ENCODE measurements around the gene KLHDC1. TPM values are rescaled to one million over a fixed set of nuclear protein-coding genes. Genes with fewer than 3 reads are reported as not detected.
"Not testable (repeated sequence)": the region's sequence is repeated elsewhere in the genome, so short reads cannot be mapped to it uniquely, and the experiment has no call there.

The KLHDC1 gene
- total RNA-seq, 4 donors from 2014 or later = 0.97 to 6.5 (median 3.2) TPM

DNA sequence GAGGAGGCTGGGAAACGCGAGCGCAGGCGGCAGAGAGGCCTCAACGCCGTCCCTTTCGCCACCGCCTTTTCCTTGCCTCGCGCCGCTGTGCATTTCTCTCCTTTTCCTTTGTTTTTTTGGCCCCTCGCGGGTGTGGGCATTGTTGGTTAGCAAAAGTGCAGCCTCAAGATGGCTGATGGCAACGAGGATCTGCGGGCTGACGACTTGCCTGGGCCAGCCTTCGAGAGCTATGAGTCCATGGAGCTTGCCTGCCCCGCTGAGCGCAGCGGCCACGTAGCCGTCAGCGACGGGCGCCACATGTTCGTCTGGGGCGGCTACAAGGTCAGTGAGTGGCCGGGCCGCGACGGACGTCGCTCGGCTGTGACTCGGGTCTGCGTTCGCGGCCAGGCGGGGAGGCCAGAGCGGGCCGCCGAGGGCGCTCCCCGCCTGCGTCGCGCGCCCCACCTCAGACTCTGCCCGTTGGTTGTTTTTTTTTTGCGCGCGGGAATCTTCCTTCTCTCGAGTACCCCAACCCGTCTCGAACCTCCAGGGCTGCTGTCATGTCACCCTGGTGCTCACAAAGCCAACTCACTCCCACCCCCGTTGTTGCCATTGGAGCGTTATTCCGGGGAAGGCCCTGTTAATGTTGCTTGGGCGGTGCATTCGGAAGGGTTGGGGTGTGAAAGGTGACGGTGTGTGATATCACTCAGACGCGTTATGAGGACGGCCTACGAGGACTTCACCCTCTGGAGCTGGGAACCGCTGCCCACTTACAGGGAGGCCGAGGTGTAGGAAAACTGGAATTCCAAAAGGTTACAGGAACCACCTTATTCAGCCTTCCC, 75.6 kb downstream of the KLHDC1 start:
- WGBS, 2 donors = 0 to 1% methylated on average over 11 to 27 of the region's 67 CpGs

GRCh38 chr14:49769171-49769570, 76.3 kb downstream of the KLHDC1 start:
- Histone ChIP-seq H3K4me3 (peak overlapping the region; percentile 80 to 99 (median 93)), H3K9me3 (no peaks in the 10 kb centered on the region), H3K4me1 (peaks cover 12 to 41% (median 19%) of the 10 kb centered on the region in 3 donors), H3K36me3 (peaks cover 0 to 25% (median 0%) of the 10 kb centered on the region in 3 donors), H3K27me3 (no peaks in the 10 kb centered on the region), H3K27ac (peak overlapping the region; percentile 94 to 100 (median 97))
- intact Hi-C loops (cut with DNase I) = loop anchor here (5.0 kb wide), 1 partner anchor 137 kb away; no protein-coding TSS in a partner anchor
- DNase-seq = no peak
- 11 to 13% methylated on average over 6 of the region's 6 CpGs for WGBS, 2 donors
- TF ChIP-seq, protein P1, sequence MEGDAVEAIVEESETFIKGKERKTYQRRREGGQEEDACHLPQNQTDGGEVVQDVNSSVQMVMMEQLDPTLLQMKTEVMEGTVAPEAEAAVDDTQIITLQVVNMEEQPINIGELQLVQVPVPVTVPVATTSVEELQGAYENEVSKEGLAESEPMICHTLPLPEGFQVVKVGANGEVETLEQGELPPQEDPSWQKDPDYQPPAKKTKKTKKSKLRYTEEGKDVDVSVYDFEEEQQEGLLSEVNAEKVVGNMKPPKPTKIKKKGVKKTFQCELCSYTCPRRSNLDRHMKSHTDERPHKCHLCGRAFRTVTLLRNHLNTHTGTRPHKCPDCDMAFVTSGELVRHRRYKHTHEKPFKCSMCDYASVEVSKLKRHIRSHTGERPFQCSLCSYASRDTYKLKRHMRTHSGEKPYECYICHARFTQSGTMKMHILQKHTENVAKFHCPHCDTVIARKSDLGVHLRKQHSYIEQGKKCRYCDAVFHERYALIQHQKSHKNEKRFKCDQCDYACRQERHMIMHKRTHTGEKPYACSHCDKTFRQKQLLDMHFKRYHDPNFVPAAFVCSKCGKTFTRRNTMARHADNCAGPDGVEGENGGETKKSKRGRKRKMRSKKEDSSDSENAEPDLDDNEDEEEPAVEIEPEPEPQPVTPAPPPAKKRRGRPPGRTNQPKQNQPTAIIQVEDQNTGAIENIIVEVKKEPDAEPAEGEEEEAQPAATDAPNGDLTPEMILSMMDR (IDR thresholded peaks at IDR 0.05) = no peak
- TF ChIP-seq POLR2A (IDR thresholded peaks at IDR 0.05) = no peak

More for the DNA sequence above, 75.6 kb downstream of the KLHDC1 start:
- peaks cover 0 to 19% (median 0%) of the 10 kb centered on the region in 3 donors for H3K36me3 ChIP-seq
- peaks cover 12 to 41% (median 19%) of the 10 kb centered on the region in 3 donors for H3K4me1 ChIP-seq
- peak; percentile 19 for DNase-seq
- TF ChIP-seq, protein P1 (IDR thresholded peaks at IDR 0.05) = no peak
- peak in 2 of 4 donors; percentile 31 to 36 for TF ChIP-seq POLR2A (IDR thresholded peaks at IDR 0.05)
- no peaks in the 10 kb centered on the region for H3K27me3 ChIP-seq
- intact Hi-C loops (cut with DNase I) = loop anchor here (5.0 kb wide), 1 partner anchor 136 kb away; no protein-coding TSS in a partner anchor
- H3K4me3 ChIP-seq = peak overlapping the region; percentile 80 to 99 (median 93)
- H3K27ac ChIP-seq = peak overlapping the region; percentile 94 to 100 (median 97)
- H3K9me3 ChIP-seq = no peaks in the 10 kb centered on the region

GRCh38 chr14:49769581-49770211, 76.8 kb downstream of the KLHDC1 start:
- WGBS, 2 donors = 35 to 64% methylated on average over 8 to 15 of the region's 15 CpGs
- intact Hi-C loops (cut with DNase I) = loop anchor here (5.0 kb wide), 1 partner anchor 137 kb away; no protein-coding TSS in a partner anchor

GRCh38 chr14:49770212-49770817, 77.4 kb downstream of the KLHDC1 start:
- Histone ChIP-seq H3K4me1 (peaks cover 12 to 41% (median 19%) of the 10 kb centered on the region in 3 donors), H3K27ac (peak overlapping the region; percentile 94 to 100 (median 97)), H3K4me3 (peak overlapping the region in 3 of 4 donors; percentile 80 to 99 (median 87)), H3K9me3 (no peaks in the 10 kb centered on the region), H3K36me3 (peaks cover 0 to 37% (median 0%) of the 10 kb centered on the region in 3 donors), H3K27me3 (no peaks in the 10 kb centered on the region)
- no peak for TF ChIP-seq POLR2A (IDR thresholded peaks at IDR 0.05)
- TF ChIP-seq, protein P1 (IDR thresholded peaks at IDR 0.05) = no peak
- WGBS, 2 donors = 51 to 69% methylated on average over 3 to 4 of the region's 4 CpGs
- no peak for DNase-seq
- intact Hi-C loops (cut with DNase I) = no loop called here

More at GRCh38 chr14:49769581-49770211, 76.8 kb downstream of the KLHDC1 start:
- Histone ChIP-seq H3K27me3 (no peaks in the 10 kb centered on the region), H3K9me3 (no peaks in the 10 kb centered on the region), H3K4me3 (peak overlapping the region in 3 of 4 donors; percentile 80 to 99 (median 87)), H3K4me1 (peaks cover 12 to 41% (median 19%) of the 10 kb centered on the region in 3 donors), H3K27ac (peak overlapping the region; percentile 94 to 100 (median 97)), H3K36me3 (peaks cover 0 to 31% (median 0%) of the 10 kb centered on the region in 3 donors)
- no peak for DNase-seq
- TF ChIP-seq, protein P1 (IDR thresholded peaks at IDR 0.05) = no peak
- TF ChIP-seq POLR2A (IDR thresholded peaks at IDR 0.05) = no peak

GRCh38 chr14:49771691-49772090, 78.8 kb downstream of the KLHDC1 start:
- WGBS, 2 donors = 89 to 90% methylated on average over 10 of the region's 10 CpGs
- H3K27ac ChIP-seq; intact Hi-C loops (cut with DNase I); H3K9me3 ChIP-seq; DNase-seq; H3K27me3 ChIP-seq; H3K4me3 ChIP-seq: not testable (repeated sequence)
- H3K36me3 ChIP-seq = peaks cover 0 to 51% (median 0%) of the 10 kb centered on the region in 3 donors
- H3K4me1 ChIP-seq = peaks cover 12 to 39% (median 19%) of the 10 kb centered on the region in 3 donors
